Loucy (cell line): ENCODE data around the gene ARAP3.

ENCODE experiments used
- EZH2phosphoT487 ChIP-seq: fragments of 200-600 bp; IDR thresholded peaks from 2 replicates; pipeline ENCODE4 v1.6.1; 2018; ENCODE audit warnings: antibody characterized with exemption, mild to moderate bottlenecking, moderate library complexity, borderline replicate concordance
- TF ChIP-seq, protein P1 (sequence below): fragments of 200-600 bp; sonication (generic); conservative IDR thresholded peaks from 2 replicates; pipeline ENCODE4 v1.5.1; 2014; ENCODE audit warnings: mild to moderate bottlenecking, antibody characterized with exemption, low read length

DNA sequence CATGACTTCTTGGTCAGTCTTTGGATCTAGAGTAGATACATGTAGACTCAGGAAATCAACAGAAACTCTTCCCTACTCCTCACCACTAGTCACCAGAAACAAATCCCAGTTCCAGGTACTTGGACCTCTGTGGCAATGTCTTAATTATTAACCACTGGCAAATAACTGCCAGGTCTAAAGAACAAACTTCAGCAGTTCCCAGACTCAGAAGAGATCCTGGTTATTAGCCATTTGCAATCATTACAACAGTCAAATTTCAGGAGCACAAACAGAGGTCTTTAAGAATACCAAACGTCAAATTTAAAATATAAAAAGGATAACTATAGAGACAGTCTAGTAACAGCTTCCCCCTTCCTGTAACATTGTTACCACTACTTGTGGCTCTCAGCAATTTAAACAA, 73.5 kb downstream of the ARAP3 start:
- TF ChIP-seq, protein P1, sequence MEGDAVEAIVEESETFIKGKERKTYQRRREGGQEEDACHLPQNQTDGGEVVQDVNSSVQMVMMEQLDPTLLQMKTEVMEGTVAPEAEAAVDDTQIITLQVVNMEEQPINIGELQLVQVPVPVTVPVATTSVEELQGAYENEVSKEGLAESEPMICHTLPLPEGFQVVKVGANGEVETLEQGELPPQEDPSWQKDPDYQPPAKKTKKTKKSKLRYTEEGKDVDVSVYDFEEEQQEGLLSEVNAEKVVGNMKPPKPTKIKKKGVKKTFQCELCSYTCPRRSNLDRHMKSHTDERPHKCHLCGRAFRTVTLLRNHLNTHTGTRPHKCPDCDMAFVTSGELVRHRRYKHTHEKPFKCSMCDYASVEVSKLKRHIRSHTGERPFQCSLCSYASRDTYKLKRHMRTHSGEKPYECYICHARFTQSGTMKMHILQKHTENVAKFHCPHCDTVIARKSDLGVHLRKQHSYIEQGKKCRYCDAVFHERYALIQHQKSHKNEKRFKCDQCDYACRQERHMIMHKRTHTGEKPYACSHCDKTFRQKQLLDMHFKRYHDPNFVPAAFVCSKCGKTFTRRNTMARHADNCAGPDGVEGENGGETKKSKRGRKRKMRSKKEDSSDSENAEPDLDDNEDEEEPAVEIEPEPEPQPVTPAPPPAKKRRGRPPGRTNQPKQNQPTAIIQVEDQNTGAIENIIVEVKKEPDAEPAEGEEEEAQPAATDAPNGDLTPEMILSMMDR: no peak
- TF ChIP-seq EZH2phosphoT487: no peak
